Gastroesophageal sphincter (tissue), 3 donors: ENCODE results near the gene ATAD5.

Experiments used
- EP300 ChIP-seq: sonication (generic); formaldehyde crosslinking; IDR thresholded peaks from one replicate; pipeline ENCODE4 v1.6.1; 2017; ENCODE audit warnings: antibody characterized with exemption, mild to moderate bottlenecking
- POLR2A ChIP-seq, 2 donors: fragments of 450-650 bp; IDR thresholded peaks; one replicate each; pipeline ENCODE4 v1.6.1; 2017; ENCODE audit warnings: antibody characterized with exemption in 2 of 2, mild to moderate bottlenecking in 2 of 2, moderate library complexity in 1 of 2
- POLR2AphosphoS5 ChIP-seq: sonication (generic); formaldehyde crosslinking; IDR thresholded peaks from one replicate; pipeline ENCODE4 v1.6.1; 2017; ENCODE audit warnings: antibody characterized with exemption
- TF ChIP-seq, protein P1 (sequence below), 4 experiments: fragments of 200-600 bp in 2 of 4; fragments of 450-650 bp in 2 of 4; sonication (generic) in 1 of 4; IDR thresholded peaks; one replicate each; pipeline ENCODE4 v1.5.1; 2017 to 2019; ENCODE audit warnings: antibody characterized with exemption in 4 of 4, mild to moderate bottlenecking in 2 of 4, moderate library complexity in 2 of 4

DNA sequence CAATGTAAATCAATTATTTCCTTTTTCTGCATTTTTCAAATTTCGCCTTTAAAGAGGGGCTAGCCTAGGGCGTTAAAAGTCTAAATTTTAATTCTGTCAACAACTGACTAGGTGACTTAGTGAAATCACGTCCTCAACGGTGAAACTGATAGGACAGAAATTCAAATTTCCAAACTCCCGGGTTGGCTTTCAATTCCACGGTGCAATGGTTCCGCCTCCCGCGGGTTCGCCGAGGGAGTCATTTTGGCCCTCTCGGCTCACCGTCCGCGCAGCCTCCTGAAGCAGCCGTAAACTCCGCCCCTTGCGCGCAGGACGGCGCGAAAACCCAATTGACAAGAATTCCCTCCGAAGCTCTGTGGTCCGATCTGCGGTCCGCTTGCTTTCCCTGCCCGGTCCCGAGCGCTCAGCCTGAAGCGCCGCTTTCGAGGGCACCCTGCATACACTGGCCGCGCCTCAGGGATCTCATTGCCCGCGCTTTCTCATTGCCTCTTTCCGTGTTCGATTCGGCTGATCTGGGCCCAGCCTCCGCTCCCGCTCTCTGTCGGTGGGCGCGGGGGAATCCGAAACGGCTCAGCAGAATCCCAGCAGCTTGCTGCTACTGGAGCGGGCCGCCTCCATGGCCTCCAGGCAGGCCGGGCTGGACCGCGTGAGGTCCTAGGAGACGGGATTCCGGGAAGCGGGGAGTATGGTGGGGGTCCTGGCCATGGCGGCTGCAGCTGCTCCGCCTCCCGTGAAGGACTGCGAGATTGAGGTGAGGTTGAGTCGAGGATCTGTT, at the start of gene ATAD5:
- TF ChIP-seq POLR2A (IDR thresholded peaks at IDR 0.05): no peak
- TF ChIP-seq, protein P1, sequence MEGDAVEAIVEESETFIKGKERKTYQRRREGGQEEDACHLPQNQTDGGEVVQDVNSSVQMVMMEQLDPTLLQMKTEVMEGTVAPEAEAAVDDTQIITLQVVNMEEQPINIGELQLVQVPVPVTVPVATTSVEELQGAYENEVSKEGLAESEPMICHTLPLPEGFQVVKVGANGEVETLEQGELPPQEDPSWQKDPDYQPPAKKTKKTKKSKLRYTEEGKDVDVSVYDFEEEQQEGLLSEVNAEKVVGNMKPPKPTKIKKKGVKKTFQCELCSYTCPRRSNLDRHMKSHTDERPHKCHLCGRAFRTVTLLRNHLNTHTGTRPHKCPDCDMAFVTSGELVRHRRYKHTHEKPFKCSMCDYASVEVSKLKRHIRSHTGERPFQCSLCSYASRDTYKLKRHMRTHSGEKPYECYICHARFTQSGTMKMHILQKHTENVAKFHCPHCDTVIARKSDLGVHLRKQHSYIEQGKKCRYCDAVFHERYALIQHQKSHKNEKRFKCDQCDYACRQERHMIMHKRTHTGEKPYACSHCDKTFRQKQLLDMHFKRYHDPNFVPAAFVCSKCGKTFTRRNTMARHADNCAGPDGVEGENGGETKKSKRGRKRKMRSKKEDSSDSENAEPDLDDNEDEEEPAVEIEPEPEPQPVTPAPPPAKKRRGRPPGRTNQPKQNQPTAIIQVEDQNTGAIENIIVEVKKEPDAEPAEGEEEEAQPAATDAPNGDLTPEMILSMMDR (IDR thresholded peaks at IDR 0.05): peak in 1 of 4 experiments; percentile 19
- TF ChIP-seq EP300: no peak
- peak; percentile 92 for TF ChIP-seq POLR2AphosphoS5
